HepG2 (cell line): ENCODE data around the gene CCDC69. TPM values are rescaled to one million over a fixed set of nuclear protein-coding genes. Genes with fewer than 3 reads are reported as not detected.

ENCODE experiments used
- ATF7 ChIP-seq, 2 experiments: fragments of 450-650 bp in 1 of 2; sonication (generic) in 1 of 2; formaldehyde crosslinking in 1 of 2; IDR thresholded peaks; 2 replicates each; pipeline versions ENCODE4 v1.4.0 to v1.6.1; 2016 to 2020; ENCODE audit warnings: antibody characterized with exemption in 1 of 2, mild to moderate bottlenecking in 1 of 2, missing genetic modification reagents in 1 of 2
- CBX2 ChIP-seq, 2 experiments: fragments of 200-600 bp in 1 of 2; sonication (generic); formaldehyde crosslinking in 1 of 2; IDR thresholded peaks; 2 replicates each; pipeline versions ENCODE4 v1.7.0 to v1.8.1; 2018 to 2022; ENCODE audit warnings: low read depth in 2 of 2, low read length in 1 of 2, mild to moderate bottlenecking in 1 of 2, missing genetic modification reagents in 1 of 2
- EEA1 ChIP-seq: sonication (generic); formaldehyde crosslinking; IDR thresholded peaks from 2 replicates; pipeline ENCODE4 v1.5.1; 2020; ENCODE audit warnings: mild to moderate bottlenecking, missing genetic modification reagents, borderline replicate concordance
- FIP1L1 ChIP-seq: fragments of 200-400 bp; formaldehyde crosslinking; IDR thresholded peaks from 2 replicates; pipeline ENCODE4 v1.6.1; 2018; ENCODE audit warnings: low read depth, mild to moderate bottlenecking, low read length, moderate library complexity, borderline replicate concordance; ENCODE audit not compliant: insufficient read depth
- MLXIP ChIP-seq: sonication (generic); formaldehyde crosslinking; IDR thresholded peaks from 2 replicates; pipeline ENCODE4 v1.9.0; 2021; ENCODE audit warnings: missing genetic modification reagents, borderline replicate concordance
- NAIF1 ChIP-seq: sonication (generic); formaldehyde crosslinking; IDR thresholded peaks from 2 replicates; pipeline ENCODE4 v1.5.0; 2020; ENCODE audit warnings: mild to moderate bottlenecking, missing genetic modification reagents, borderline replicate concordance
- NFE2 ChIP-seq: sonication (generic); formaldehyde crosslinking; IDR thresholded peaks from 2 replicates; pipeline ENCODE4 v1.4.0; 2020; ENCODE audit warnings: missing genetic modification reagents
- NFE2L1 ChIP-seq: sonication (generic); formaldehyde crosslinking; IDR thresholded peaks from 2 replicates; pipeline ENCODE4 v1.4.0; 2020; ENCODE audit warnings: missing genetic modification reagents, mild to moderate bottlenecking, borderline replicate concordance
- PCBP2 ChIP-seq: fragments of 200-400 bp; formaldehyde crosslinking; optimal IDR thresholded peaks from 2 replicates; pipeline ENCODE3; 2018; ENCODE audit warnings: low read length, low read depth; ENCODE audit not compliant: poor library complexity, severe bottlenecking
- PTBP1 ChIP-seq: fragments of 200-400 bp; formaldehyde crosslinking; IDR thresholded peaks from 2 replicates; pipeline ENCODE4 v1.6.1; 2018; ENCODE audit warnings: low read length, low read depth; ENCODE audit not compliant: poor library complexity, severe bottlenecking
- ZNF256 ChIP-seq: sonication (generic); formaldehyde crosslinking; conservative IDR thresholded peaks from 2 replicates; pipeline ENCODE4 v1.4.0; 2020; ENCODE audit warnings: missing genetic modification reagents
- ZNF609 ChIP-seq: sonication (generic); formaldehyde crosslinking; IDR thresholded peaks from 2 replicates; pipeline ENCODE4 v1.4.0; 2020; ENCODE audit warnings: mild to moderate bottlenecking, missing genetic modification reagents, borderline replicate concordance
- ZNF614 ChIP-seq: IDR thresholded peaks from 2 replicates; pipeline ENCODE4 v1.6.1; 2018; ENCODE audit warnings: missing biosample characterization, missing genetic modification reagents, inconsistent platforms, borderline replicate concordance
- ZNF740 ChIP-seq: sonication (generic); formaldehyde crosslinking; IDR thresholded peaks from 2 replicates; pipeline ENCODE4 v1.4.0; 2020; ENCODE audit warnings: missing genetic modification reagents
- ZNF776 ChIP-seq: sonication (generic); formaldehyde crosslinking; IDR thresholded peaks from 2 replicates; pipeline ENCODE4 v1.4.0; 2020; ENCODE audit warnings: mild to moderate bottlenecking, missing genetic modification reagents
- ZNF792 ChIP-seq: IDR thresholded peaks from 2 replicates; pipeline ENCODE4 v1.6.1; 2016
- ZNF816 ChIP-seq: sonication (generic); formaldehyde crosslinking; IDR thresholded peaks from 2 replicates; pipeline ENCODE4 v1.8.0; 2022; ENCODE audit warnings: missing genetic modification reagents, mild to moderate bottlenecking, borderline replicate concordance
- ZNF841 ChIP-seq: sonication (generic); formaldehyde crosslinking; IDR thresholded peaks from 2 replicates; pipeline ENCODE4 v1.8.1; 2023; ENCODE audit warnings: missing genetic modification reagents, borderline replicate concordance
- polyA plus RNA-seq, 8 experiments: library from polyadenylated mRNA; depleted of rRNA in 3 of 8; stranded (reverse) in 7 of 8; unstranded in 1 of 8; fragments of >200 nt; fragmentation: Illumina TruSeq in 4 of 8; extraction: Trizol in 4 of 8; gene quantifications; 2 replicates each; pipeline versions ENCODE4 v1.2.1 to v1.2.3, GENCODE V29; 2011 to 2016; ENCODE audit warnings: low read depth in 4 of 8, missing spikeins in 1 of 8, mixed read lengths in 1 of 8; ENCODE audit not compliant: insufficient read depth in 1 of 8
- total RNA-seq, 5 experiments: library from RNA; depleted of rRNA; stranded (reverse); fragments of >200 nt; fragmentation: Illumina TruSeq; extraction: Trizol; gene quantifications; 2 replicates each; pipeline ENCODE4 v1.2.3, GENCODE V29; 2016; ENCODE audit warnings: low read depth in 1 of 5

Gene CCDC69
- total and polyA plus RNA-seq, 2 of the 13 experiments (the other 11 are each of a cell fraction or from before 2014, with no cell fraction given), result 12.2 to 45.2 TPM

GRCh38 chr5:151155775-151156506 lies 68.0 kb downstream of the CCDC69 start (continued):
- TF ChIP-seq ZNF740 (no peak), ZNF816 (CRISPR knock-in tag) (no peak), ZNF792 (CRISPR knock-in tag) (0 out of 2 replicates have a peak, but pooled peaks have one; percentile 29), ZNF614 (0 out of 2 replicates have a peak, but pooled peaks have one; percentile 34), PTBP1 (no peak), ATF7 (IDR thresholded peaks at IDR 0.05) (no peak), ATF7 (CRISPR knock-in tag; IDR thresholded peaks at IDR 0.05) (no peak), NFE2 (CRISPR knock-in tag) (no peak), NAIF1 (CRISPR knock-in tag) (no peak), ZNF841 (no peak), EEA1 (CRISPR knock-in tag) (no peak), ZNF256 (CRISPR knock-in tag) (no peak), ZNF609 (CRISPR knock-in tag) (no peak; the same call in none of the 2 replicates), PCBP2 (no peak), CBX2 (IDR thresholded peaks at IDR 0.05; ENCODE audit: low read depth, low read length) (no peak), CBX2 (CRISPR knock-in tag; IDR thresholded peaks at IDR 0.05; ENCODE audit: low read depth) (0 out of 2 replicates have a peak, but pooled peaks have one; percentile 47), FIP1L1 (no peak), MLXIP (no peak), NFE2L1 (no peak), ZNF776 (no peak)
